GM12878 (cell line): ENCODE data around the gene SFI1. TPM values are rescaled to one million over a fixed set of nuclear protein-coding genes. Genes with fewer than 3 reads are reported as not detected.

Experiments used
- ASH2L ChIP-seq: fragments of 300-600, 200-600 bp; sonication (generic); IDR thresholded peaks from 2 replicates; pipeline ENCODE4 v1.6.1; 2017; ENCODE audit warnings: low read depth, mild to moderate bottlenecking, borderline replicate concordance
- ATF2 ChIP-seq: IDR thresholded peaks from 2 replicates; pipeline ENCODE4 v1.6.1; 2012; ENCODE audit warnings: low read length, inconsistent platforms
- CREB1 ChIP-seq: IDR thresholded peaks from 2 replicates; pipeline ENCODE4 v1.6.1; 2012; ENCODE audit warnings: low read depth, mild to moderate bottlenecking, inconsistent platforms
- CREM ChIP-seq: IDR thresholded peaks from 2 replicates; pipeline ENCODE4 v1.6.1; 2014; ENCODE audit warnings: antibody characterized with exemption, low read depth
- DPF2 ChIP-seq: fragments of 450-650 bp; IDR thresholded peaks from 2 replicates; pipeline ENCODE4 v1.6.1; 2017; ENCODE audit warnings: mild to moderate bottlenecking
- FOXK2 ChIP-seq: fragments of 450-650 bp; IDR thresholded peaks from 2 replicates; pipeline ENCODE4 v1.6.1; 2017; ENCODE audit warnings: mild to moderate bottlenecking, moderate library complexity
- FOXM1 ChIP-seq: IDR thresholded peaks from 2 replicates; pipeline ENCODE4 v1.6.1; 2012; ENCODE audit warnings: low read depth, mild to moderate bottlenecking, inconsistent platforms, low read length, moderate library complexity
- IRF3 ChIP-seq: fragments of 450-650 bp; IDR thresholded peaks from 2 replicates; pipeline ENCODE4 v1.6.1; 2014; ENCODE audit warnings: mild to moderate bottlenecking
- MAX ChIP-seq: IDR thresholded peaks from 2 replicates; pipeline ENCODE4 v1.6.1; 2012; ENCODE audit warnings: low read depth, low read length, improper control_type of control experiment
- MLLT1 ChIP-seq: fragments of 450-650 bp; IDR thresholded peaks from 2 replicates; pipeline ENCODE4 v1.6.1; 2016; ENCODE audit warnings: mild to moderate bottlenecking
- NFIC ChIP-seq: IDR thresholded peaks from 2 replicates; pipeline ENCODE4 v1.6.1; 2012; ENCODE audit warnings: low read depth, mild to moderate bottlenecking, inconsistent platforms, low read length, moderate library complexity
- NFXL1 ChIP-seq: fragments of 450-650 bp; IDR thresholded peaks from 2 replicates; pipeline ENCODE4 v1.6.1; 2017; ENCODE audit warnings: antibody characterized with exemption, mild to moderate bottlenecking, borderline replicate concordance
- NFYA ChIP-seq: IDR thresholded peaks from 2 replicates; pipeline ENCODE4 v1.6.1; 2011; ENCODE audit warnings: low read depth, mild to moderate bottlenecking, low read length, improper control_type of control experiment, borderline replicate concordance
- NR2C2 ChIP-seq: IDR thresholded peaks from 2 replicates; pipeline ENCODE4 v1.6.1; 2011; ENCODE audit warnings: borderline replicate concordance, low read depth; ENCODE audit not compliant: control insufficient read depth, insufficient read length
- NRF1 ChIP-seq: conservative IDR thresholded peaks from 2 replicates; pipeline ENCODE4 v1.6.1; 2011; ENCODE audit warnings: mild to moderate bottlenecking, low read depth, low read length, improper control_type of control experiment
- PBX3 ChIP-seq: IDR thresholded peaks from 2 replicates; pipeline ENCODE4 v1.6.1; 2011; ENCODE audit warnings: mild to moderate bottlenecking, low read depth, low read length, moderate library complexity; ENCODE audit not compliant: insufficient replicate concordance
- POLR2A ChIP-seq: IDR thresholded peaks from 2 replicates; pipeline ENCODE4 v1.6.1; 2011; ENCODE audit warnings: low read depth, mild to moderate bottlenecking, low read length
- RB1 ChIP-seq: fragments of 450-650 bp; formaldehyde crosslinking; IDR thresholded peaks from 2 replicates; pipeline ENCODE4 v1.6.1; 2017; ENCODE audit warnings: mild to moderate bottlenecking, borderline replicate concordance
- SMARCA5 ChIP-seq: fragments of 450-650 bp; IDR thresholded peaks from 2 replicates; pipeline ENCODE4 v1.6.1; 2017; ENCODE audit warnings: mild to moderate bottlenecking
- SRF ChIP-seq, 2 experiments: IDR thresholded peaks; 2 replicates each; pipeline ENCODE4 v1.6.1; 2011; ENCODE audit warnings: low read depth in 2 of 2, low read length in 2 of 2, mild to moderate bottlenecking in 1 of 2, moderate library complexity in 1 of 2
- SUPT20H ChIP-seq: IDR thresholded peaks from 2 replicates; pipeline ENCODE4 v1.6.1; 2011; ENCODE audit warnings: low read depth, mild to moderate bottlenecking, low read length, moderate library complexity, borderline replicate concordance; ENCODE audit not compliant: control insufficient read depth
- TARDBP ChIP-seq: IDR thresholded peaks from 2 replicates; pipeline ENCODE4 v1.6.1; 2016; ENCODE audit warnings: borderline replicate concordance
- ZNF274 ChIP-seq: IDR thresholded peaks from one replicate; pipeline ENCODE4 v1.8.0; 2011; ENCODE audit not compliant: insufficient read length, insufficient read depth
- ZNF384 ChIP-seq: IDR thresholded peaks from 2 replicates; pipeline ENCODE4 v1.6.1; 2012; ENCODE audit warnings: low read depth, mild to moderate bottlenecking, low read length, improper control_type of control experiment, borderline replicate concordance
- ZSCAN29 ChIP-seq: fragments of 450-650 bp; IDR thresholded peaks from 2 replicates; pipeline ENCODE4 v1.6.1; 2017; ENCODE audit warnings: mild to moderate bottlenecking, moderate library complexity
- polyA plus RNA-seq, 11 experiments: library from polyadenylated mRNA; depleted of rRNA in 4 of 11; unstranded in 6 of 11; stranded (reverse) in 5 of 11; fragments of >200 nt; fragmentation: Nextera tagmentation in 4 of 11; fragmentation: Illumina TruSeq in 1 of 11; extraction: Ambion mirVana in 4 of 11; extraction: Trizol in 1 of 11; gene quantifications; 1 replicate in 1 of 11; 2 replicates in 10 of 11; pipeline versions ENCODE4 v1.2.1 to v1.2.3, GENCODE V29; 2011 to 2016; ENCODE audit warnings: inconsistent platforms in 2 of 11, missing spikeins in 2 of 11, low read depth in 1 of 11
- total RNA-seq, 4 experiments: library from RNA; depleted of rRNA in 3 of 4; stranded (reverse); fragments of >200 nt in 3 of 4; fragmentation: Illumina TruSeq in 1 of 4; extraction: Trizol in 1 of 4; gene quantifications; 2 replicates each; pipeline versions ENCODE4 v1.2.1 to v1.2.3, GENCODE V29; 2013 to 2021

Gene SFI1
- total and polyA plus RNA-seq, 10 of the 15 experiments (the other 5 are each of a cell fraction or from before 2014, with no cell fraction given): 6.3 to 70.1 (median 30.4) TPM

GRCh38 chr22:31650391-31650790 is 154.1 kb downstream of the SFI1 start (continued):
- TF ChIP-seq IRF3 (no peak), NR2C2 (no peak), FOXM1 (peak; percentile 30; the same call in 1 of the 2 replicates), MLLT1 (no peak), ZNF274 (no peak), ZNF384 (peak; percentile 74), NFYA (no peak), POLR2A (no peak), NRF1 (no peak), CREM (no peak), FOXK2 (no peak), SUPT20H (no peak), NFXL1 (no peak), SRF (IDR thresholded peaks at IDR 0.05; ENCODE audit: low read depth in 2 of 2, low read length in 2 of 2) (no peak), TARDBP (no peak), CREB1 (no peak), SMARCA5 (peak; percentile 80; the same call in 1 of the 2 replicates), PBX3 (no peak), RB1 (no peak), DPF2 (no peak), ASH2L (no peak), ATF2 (no peak), MAX (no peak), NFIC (peak; percentile 56; the same call in 1 of the 2 replicates), ZSCAN29 (no peak)
